ENCODE measurements around the gene EIF3A. TPM values are rescaled to one million over a fixed set of nuclear protein-coding genes. Genes with fewer than 3 reads are reported as not detected.

The EIF3A gene
- total RNA-seq, 1 donor from 2014 or later, result 134 TPM

- Mint-ChIP-seq H3K9me3 (ENCODE audit: low read depth) (peaks cover 8% of the 10 kb centered on the region), H3K4me3 (ENCODE audit: unreplicated experiment) (no peak overlapping the region), H3K27me3 (ENCODE audit: low read depth) (peaks cover 25% of the 10 kb centered on the region), H3K27ac (ENCODE audit: unreplicated experiment) (no peak overlapping the region), H3K4me1 (ENCODE audit: low read depth) (no peaks in the 10 kb centered on the region), H3K36me3 (ENCODE audit: low read depth) (peaks cover 6% of the 10 kb centered on the region)
- no peak for TF ChIP-seq CTCF (IDR thresholded peaks at IDR 0.05)
- no peak for DNase-seq (ENCODE audit: low spot score)
These were observed 87.4 kb downstream of the EIF3A start for GRCh38 chr10:118993214-118993613.

- Mint-ChIP-seq H3K27ac (ENCODE audit: unreplicated experiment) (no peak overlapping the region), H3K27me3 (ENCODE audit: low read depth) (peaks cover 25% of the 10 kb centered on the region), H3K9me3 (ENCODE audit: low read depth) (peaks cover 7% of the 10 kb centered on the region), H3K4me1 (ENCODE audit: low read depth) (no peaks in the 10 kb centered on the region), H3K36me3 (ENCODE audit: low read depth) (peaks cover 6% of the 10 kb centered on the region), H3K4me3 (ENCODE audit: unreplicated experiment) (no peak overlapping the region)
- TF ChIP-seq CTCF (IDR thresholded peaks at IDR 0.05), result no peak
- no peak for DNase-seq (ENCODE audit: low spot score)
These were observed 88.1 kb downstream of the EIF3A start for GRCh38 chr10:118992496-118992895.

- no peaks in the 10 kb centered on the region for H3K4me1 Mint-ChIP-seq (ENCODE audit: low read depth)
- peaks cover 23% of the 10 kb centered on the region for H3K27me3 Mint-ChIP-seq (ENCODE audit: low read depth)
- peaks cover 11% of the 10 kb centered on the region for H3K36me3 Mint-ChIP-seq (ENCODE audit: low read depth)
- peaks cover 14% of the 10 kb centered on the region for H3K9me3 Mint-ChIP-seq (ENCODE audit: low read depth)
- TF ChIP-seq CTCF (IDR thresholded peaks at IDR 0.05), result no peak
- H3K27ac Mint-ChIP-seq (ENCODE audit: unreplicated experiment), result no peak overlapping the region
- DNase-seq (ENCODE audit: low spot score), result no peak
- no peak overlapping the region for H3K4me3 Mint-ChIP-seq (ENCODE audit: unreplicated experiment)
These were observed 90.3 kb downstream of the EIF3A start for GRCh38 chr10:118990326-118990725.

GRCh38 chr10:118986815-118987790, 93.5 kb downstream of the EIF3A start:
- no peak for DNase-seq (ENCODE audit: low spot score)
- H3K36me3 Mint-ChIP-seq (ENCODE audit: low read depth), result peaks cover 15% of the 10 kb centered on the region
- H3K27ac Mint-ChIP-seq (ENCODE audit: unreplicated experiment), result no peak overlapping the region
- TF ChIP-seq CTCF (IDR thresholded peaks at IDR 0.05), result no peak
- H3K4me1 Mint-ChIP-seq (ENCODE audit: low read depth), result no peaks in the 10 kb centered on the region
- peaks cover 22% of the 10 kb centered on the region for H3K9me3 Mint-ChIP-seq (ENCODE audit: low read depth)
- no peak overlapping the region for H3K4me3 Mint-ChIP-seq (ENCODE audit: unreplicated experiment)
- peaks cover 10% of the 10 kb centered on the region for H3K27me3 Mint-ChIP-seq (ENCODE audit: low read depth)

GRCh38 chr10:118985576-118985975, 95.0 kb downstream of the EIF3A start:
- Mint-ChIP-seq H3K4me1 (ENCODE audit: low read depth) (no peaks in the 10 kb centered on the region), H3K27ac (ENCODE audit: unreplicated experiment) (no peak overlapping the region)

More at GRCh38 chr10:118985576-118985975, 95.0 kb downstream of the EIF3A start:
- Mint-ChIP-seq H3K9me3 (ENCODE audit: low read depth) (peaks cover 22% of the 10 kb centered on the region), H3K27me3 (ENCODE audit: low read depth) (peaks cover 2% of the 10 kb centered on the region), H3K4me3 (ENCODE audit: unreplicated experiment) (no peak overlapping the region), H3K36me3 (ENCODE audit: low read depth) (peaks cover 15% of the 10 kb centered on the region)
- DNase-seq (ENCODE audit: low spot score), result no peak
- TF ChIP-seq CTCF (IDR thresholded peaks at IDR 0.05), result no peak

Other genes with a start within 250 kb of the EIF3A start
- 3.8 to 9.7 TPM (median 4.5 TPM) in 3 replicates for gene NANOS1, start 51.1 kb downstream of the EIF3A start, total RNA-seq
- 32.4 to 43.0 TPM (median 40.1 TPM) in 3 replicates for gene DENND10, start 23.3 kb upstream of the EIF3A start, total RNA-seq
- 12.8 to 13.9 TPM (median 13.9 TPM) in 3 replicates for gene SFXN4, start 84.9 kb upstream of the EIF3A start, total RNA-seq
- gene PRDX3, start 98.0 kb upstream of the EIF3A start, total RNA-seq, result 78.6 to 85.0 TPM (median 79.2 TPM) in 3 replicates
- 11.7 to 16.4 TPM (median 15.7 TPM) in 3 replicates for gene GRK5, start 126.8 kb upstream of the EIF3A start, total RNA-seq

All from chondrocyte (in vitro differentiated cells).